ENCODE measurements around the gene PITX1.

DNA sequence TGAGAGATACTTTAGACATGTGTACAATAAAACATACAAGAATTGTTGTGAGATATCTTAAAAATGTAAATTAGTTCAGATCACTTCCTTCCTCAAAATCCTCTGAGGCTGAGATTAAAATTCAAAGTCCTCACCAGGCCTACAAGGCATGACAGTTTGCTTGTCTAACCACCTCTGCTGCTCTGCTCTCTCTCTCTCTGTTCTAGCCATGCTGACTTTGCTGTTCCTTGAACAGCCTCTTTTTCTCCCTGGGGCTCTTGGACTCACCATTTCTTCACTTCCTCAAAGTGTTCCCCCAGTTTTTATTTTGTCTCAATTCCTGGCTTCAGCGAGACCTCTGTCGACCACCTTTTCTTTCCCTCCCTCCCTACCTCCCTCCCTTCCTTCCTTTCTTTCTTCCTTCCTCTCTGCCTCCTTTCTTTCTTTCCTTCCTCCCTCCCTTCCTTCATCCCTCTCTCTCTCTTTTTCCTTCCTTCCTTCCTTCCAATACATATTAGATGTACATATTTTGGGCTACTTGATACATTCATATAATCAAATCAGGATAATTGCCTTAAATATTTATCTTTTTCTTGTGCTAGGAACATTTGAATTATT lies 39.4 kb downstream of the PITX1 start:
- TF ChIP-seq NFIC (IDR thresholded peaks at IDR 0.05; ENCODE audit: low read length) (no peak), ZFP1 (CRISPR knock-in tag; IDR thresholded peaks at IDR 0.05) (no peak), NR2C2 (CRISPR knock-in tag; IDR thresholded peaks at IDR 0.05; ENCODE audit: borderline replicate concordance) (no peak), RBM22 (optimal IDR thresholded peaks at IDR 0.05; ENCODE audit: low read length) (no peak)
